ENCODE measurements around the gene RYR3.

Gene RYR3

GRCh38 chr15:33679061-33679460 lies 368.3 kb downstream of the RYR3 start:
- Histone ChIP-seq H3K27me3 (replicated peaks; ENCODE audit: control insufficient read depth, insufficient read depth, low read length) (peaks cover 5% of the 10 kb centered on the region), H3K36me3 (ENCODE audit: control insufficient read depth, insufficient read depth, low read length) (no peaks in the 10 kb centered on the region), H3K4me3 (replicated peaks; ENCODE audit: low read depth, low read length) (no peak overlapping the region)
- no peak for TF ChIP-seq CTCF (IDR thresholded peaks at IDR 0.05; ENCODE audit: insufficient read depth, low read length, poor library complexity, severe bottlenecking)
- DNase-seq (ENCODE audit: extremely low read depth, insufficient read length) = no peak

GRCh38 chr15:33680336-33680735 lies 369.6 kb downstream of the RYR3 start:
- TF ChIP-seq CTCF (IDR thresholded peaks at IDR 0.05; ENCODE audit: insufficient read depth, low read length, poor library complexity, severe bottlenecking) = no peak
- H3K36me3 ChIP-seq (ENCODE audit: control insufficient read depth, insufficient read depth, low read length) = no peaks in the 10 kb centered on the region
- no peak overlapping the region for H3K4me3 ChIP-seq (replicated peaks; ENCODE audit: low read depth, low read length)
- H3K27me3 ChIP-seq (replicated peaks; ENCODE audit: control insufficient read depth, insufficient read depth, low read length) = peaks cover 5% of the 10 kb centered on the region
- DNase-seq (ENCODE audit: extremely low read depth, insufficient read length) = no peak

GRCh38 chr15:33693166-33693800 lies 382.5 kb downstream of the RYR3 start:
- Histone ChIP-seq H3K4me3 (replicated peaks; ENCODE audit: low read depth, low read length) (no peak overlapping the region), H3K36me3 (ENCODE audit: control insufficient read depth, insufficient read depth, low read length) (no peaks in the 10 kb centered on the region), H3K27me3 (replicated peaks; ENCODE audit: control insufficient read depth, insufficient read depth, low read length) (no peaks in the 10 kb centered on the region; the same call in 1 of the 2 replicates)
- no peak for DNase-seq (ENCODE audit: extremely low read depth, insufficient read length)
- no peak for TF ChIP-seq CTCF (IDR thresholded peaks at IDR 0.05; ENCODE audit: insufficient read depth, low read length, poor library complexity, severe bottlenecking)

GRCh38 chr15:33698126-33698525 lies 387.4 kb downstream of the RYR3 start:
- Histone ChIP-seq H3K27me3 (replicated peaks; ENCODE audit: control insufficient read depth, insufficient read depth, low read length) (no peaks in the 10 kb centered on the region; the same call in 1 of the 2 replicates), H3K36me3 (ENCODE audit: control insufficient read depth, insufficient read depth, low read length) (no peaks in the 10 kb centered on the region), H3K4me3 (replicated peaks; ENCODE audit: low read depth, low read length) (no peak overlapping the region)
- TF ChIP-seq CTCF (IDR thresholded peaks at IDR 0.05; ENCODE audit: insufficient read depth, low read length, poor library complexity, severe bottlenecking) = no peak
- DNase-seq (ENCODE audit: extremely low read depth, insufficient read length) = no peak

- no peaks in the 10 kb centered on the region for H3K36me3 ChIP-seq (ENCODE audit: control insufficient read depth, insufficient read depth, low read length)
- no peak for TF ChIP-seq CTCF (IDR thresholded peaks at IDR 0.05; ENCODE audit: insufficient read depth, low read length, poor library complexity, severe bottlenecking)
Observed at GRCh38 chr15:33699145-33699544, 388.4 kb downstream of the RYR3 start.

More at GRCh38 chr15:33699145-33699544, 388.4 kb downstream of the RYR3 start:
- Histone ChIP-seq H3K27me3 (replicated peaks; ENCODE audit: control insufficient read depth, insufficient read depth, low read length) (no peaks in the 10 kb centered on the region; the same call in 1 of the 2 replicates), H3K4me3 (replicated peaks; ENCODE audit: low read depth, low read length) (no peak overlapping the region)
- DNase-seq (ENCODE audit: extremely low read depth, insufficient read length) = no peak
